CD4-positive, alpha-beta T cell treated with Interleukin-17A for 1 hour (primary cell): Measurements from ENCODE around the gene ZKSCAN3.
"Not testable (repeated sequence)": the region's sequence is repeated elsewhere in the genome, so short reads cannot be mapped to it uniquely, and the experiment has no call there.

Experiments
- DNase-seq: peaks from one replicate; pipeline ENCODE4 v3.0.0-alpha.2; 2020

The ZKSCAN3 gene

DNA sequence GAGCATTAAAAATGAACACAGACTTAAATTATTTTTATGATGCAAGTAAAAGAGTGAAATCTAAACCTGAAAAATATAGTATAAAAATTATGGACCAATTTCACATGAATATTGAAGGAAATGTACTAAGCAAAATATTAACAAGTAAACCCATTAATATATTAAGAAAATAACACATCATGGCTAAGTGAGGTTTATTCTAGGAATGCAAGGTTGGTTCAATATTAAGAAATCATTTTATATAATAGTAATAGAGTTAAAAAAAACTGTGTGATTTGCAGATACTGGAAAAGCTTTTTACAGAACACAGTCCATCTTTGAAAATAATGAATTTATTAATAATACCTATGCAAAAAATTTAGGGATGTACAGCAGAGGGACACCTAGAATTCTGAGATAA lies 28.9 kb downstream of the ZKSCAN3 start:
- DNase-seq: no peak

DNA sequence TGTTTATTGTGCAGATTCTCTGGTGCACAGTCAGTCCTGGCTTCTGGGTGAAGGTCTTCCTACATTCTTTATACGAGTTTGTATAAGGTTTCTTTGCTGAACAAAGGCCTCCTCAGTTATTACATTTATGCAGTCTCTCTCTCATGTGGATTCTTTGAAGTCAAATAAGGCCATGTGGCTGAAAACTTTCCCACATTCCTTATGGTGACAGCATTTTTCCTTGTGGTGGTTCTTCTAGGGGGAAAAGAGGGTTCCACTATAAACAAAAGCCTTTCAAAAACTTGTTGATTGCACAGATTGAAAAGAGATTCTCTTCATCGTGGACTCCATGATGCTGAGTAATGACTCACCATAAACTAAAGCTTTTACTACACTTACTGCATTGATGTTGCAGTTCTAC lies 30.6 kb downstream of the ZKSCAN3 start:
- no peak for DNase-seq

DNA sequence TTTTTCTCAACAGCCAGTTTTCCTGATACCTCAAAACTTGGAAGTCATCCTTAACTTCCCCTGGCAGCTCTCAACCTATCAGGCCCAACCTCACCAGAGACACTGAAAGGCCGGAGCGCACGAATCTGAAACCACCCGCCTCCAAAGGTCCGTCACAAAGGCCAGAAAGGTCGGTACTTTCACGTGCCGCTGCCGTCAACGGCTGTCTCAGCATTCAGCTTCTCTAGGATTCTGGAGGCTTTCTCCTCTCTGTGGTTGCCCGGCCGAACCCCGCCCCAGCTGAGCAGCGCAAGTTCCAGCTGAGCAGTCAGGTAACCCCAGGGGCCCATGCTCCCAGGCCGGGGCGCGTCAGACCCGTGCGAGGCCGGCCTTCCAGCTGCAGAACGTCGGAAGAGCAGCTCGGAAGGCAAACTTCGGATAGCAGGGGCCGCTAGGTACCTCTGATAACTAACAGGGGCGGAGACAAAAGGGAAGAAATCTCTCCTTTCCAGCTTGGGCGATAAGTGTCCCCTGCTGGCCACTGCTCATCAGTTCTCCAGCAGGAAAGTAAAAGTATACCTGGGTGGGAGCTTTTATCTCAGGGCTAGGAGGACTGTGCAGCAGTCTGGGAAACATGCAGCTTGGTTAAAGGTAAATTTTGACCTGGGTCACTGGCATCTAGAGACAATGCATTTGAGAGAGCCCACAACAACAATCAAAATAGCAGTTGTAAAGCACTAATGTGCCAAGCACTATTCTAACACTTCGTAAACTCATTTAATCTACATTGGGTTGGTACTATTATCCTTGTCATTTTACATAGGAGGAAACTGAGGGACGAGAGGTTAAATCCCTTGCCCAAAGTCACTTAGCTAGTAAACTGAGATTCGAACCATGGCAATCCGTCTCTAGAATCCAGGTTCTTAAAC lies 33.7 kb downstream of the ZKSCAN3 start:
- DNase-seq: peak; percentile 47

DNA sequence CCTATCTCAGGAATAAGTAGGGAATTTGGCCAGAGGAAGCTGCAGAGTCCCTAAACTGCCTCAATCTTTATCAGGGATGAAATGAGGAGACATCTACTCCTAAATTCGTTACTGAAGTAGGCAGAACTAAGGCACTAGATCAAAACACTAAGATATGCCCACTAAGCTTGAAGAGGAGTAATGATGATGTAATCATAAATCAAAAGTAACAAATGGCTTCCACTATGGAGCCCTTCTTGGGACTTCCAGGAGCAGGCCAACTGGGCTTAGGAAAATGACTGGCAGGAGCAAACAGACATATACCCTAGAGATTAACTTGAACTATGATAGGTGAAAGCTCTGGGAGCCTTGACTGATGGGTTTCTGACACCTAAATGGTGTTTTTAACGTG lies 34.4 kb downstream of the ZKSCAN3 start:
- no peak for DNase-seq

DNA sequence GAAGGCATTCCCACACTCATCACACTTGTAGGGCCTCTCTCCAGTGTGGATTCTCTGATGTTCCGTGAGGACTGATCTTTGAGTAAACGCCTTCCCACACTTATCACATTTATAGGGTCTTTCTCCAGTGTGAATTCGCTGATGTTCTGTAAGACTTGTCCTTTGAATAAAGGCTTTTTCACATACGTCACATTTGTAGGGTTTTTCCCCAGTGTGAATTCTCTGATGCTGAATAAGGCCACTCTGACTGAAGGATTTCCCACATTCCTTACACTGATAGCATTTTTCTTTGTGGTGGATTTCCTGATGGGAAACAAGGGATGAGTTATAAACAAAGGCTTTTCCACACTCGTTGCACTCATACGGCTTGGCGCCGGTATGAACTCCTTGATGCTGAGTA lies 40.9 kb downstream of the ZKSCAN3 start:
- no peak for DNase-seq

DNA sequence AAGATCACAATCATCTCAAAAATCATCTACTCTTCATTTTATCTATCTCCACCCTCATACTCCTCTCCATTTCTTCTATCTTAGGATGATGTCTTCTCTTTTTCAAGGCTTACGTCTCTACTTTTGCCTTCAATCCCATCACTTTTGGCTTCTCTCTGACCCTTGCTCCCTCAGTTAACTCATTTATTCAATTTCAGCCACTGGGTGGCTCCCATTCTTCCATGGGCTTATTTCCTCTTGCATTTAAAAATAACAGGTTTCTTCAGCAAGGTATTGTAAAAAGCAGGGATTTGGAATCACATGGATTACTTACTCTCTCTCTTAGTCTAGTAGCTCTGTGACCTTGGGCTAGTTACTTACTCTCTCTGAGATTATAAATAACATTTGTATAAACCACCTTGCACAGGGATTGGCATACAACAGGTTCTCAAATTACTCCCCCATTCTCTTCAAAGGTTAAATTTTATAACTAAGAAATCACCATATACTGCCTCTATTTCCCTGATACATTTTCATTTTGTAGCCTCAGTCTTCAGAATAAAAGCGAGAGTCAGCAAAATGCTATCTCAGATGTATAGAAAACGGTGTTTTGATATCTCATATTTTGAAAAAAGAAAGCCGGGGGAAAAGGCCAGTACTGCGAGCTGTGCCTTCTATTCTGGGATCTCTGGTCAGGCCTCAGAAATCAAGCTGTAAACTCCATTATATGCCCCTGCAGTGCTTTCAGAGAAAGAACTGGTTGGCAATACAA lies 44.3 kb downstream of the ZKSCAN3 start:
- DNase-seq: no peak

DNA sequence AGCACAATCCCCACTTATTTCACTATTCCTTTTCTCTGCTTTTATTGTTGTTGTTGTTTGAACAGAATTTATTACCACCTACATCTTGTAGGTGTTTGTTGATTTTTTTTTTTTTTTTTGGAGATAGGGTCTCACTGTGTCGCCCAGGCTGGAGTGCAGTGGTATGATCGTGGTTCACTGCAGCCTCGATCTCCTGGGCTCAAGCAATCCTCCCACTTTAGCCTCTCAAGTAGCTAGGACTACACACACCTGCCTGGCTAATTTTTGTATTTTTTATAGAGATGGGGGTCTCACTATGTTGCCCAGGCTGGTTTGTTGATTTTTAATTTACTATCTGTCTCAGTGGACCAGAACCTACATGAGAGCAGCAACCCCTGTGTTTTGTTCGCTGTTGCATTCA lies 46.2 kb downstream of the ZKSCAN3 start:
- no peak for DNase-seq

DNA sequence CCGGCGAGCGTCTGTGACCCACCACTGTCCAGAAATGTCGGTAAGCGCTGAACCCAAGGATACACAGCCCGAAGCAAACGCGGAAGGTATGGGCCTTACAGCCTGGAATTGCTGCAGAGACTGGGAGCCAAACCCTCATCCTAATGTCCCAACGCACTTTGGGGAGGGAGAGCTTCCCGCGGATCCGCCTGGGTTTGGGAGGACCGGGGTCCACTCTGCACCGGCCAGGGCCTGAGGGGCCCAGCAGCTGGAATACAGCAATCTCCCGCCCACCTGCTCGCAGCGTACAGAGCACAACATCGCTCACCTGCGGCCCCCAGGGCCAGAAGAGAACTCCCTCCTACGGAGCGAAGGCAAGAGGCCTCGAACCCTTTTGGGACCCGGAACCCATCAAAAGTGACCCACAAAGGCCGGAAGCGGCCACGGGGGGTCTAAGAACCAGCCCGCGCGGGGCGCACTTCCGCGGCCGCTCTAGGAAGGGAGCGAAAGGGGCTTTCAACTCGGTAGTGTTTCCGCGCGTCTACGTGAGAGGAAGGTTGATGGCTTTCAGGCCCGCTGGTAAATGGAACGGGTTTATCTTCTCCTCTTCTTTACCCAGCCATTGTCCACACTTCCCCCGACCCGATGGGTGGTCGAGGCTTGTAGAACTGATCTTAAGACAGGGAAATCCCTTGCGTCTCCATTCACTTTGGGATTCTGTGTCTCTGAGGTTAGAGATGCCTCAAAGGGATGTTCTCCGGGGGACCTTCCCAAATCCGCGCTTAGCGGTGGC lies 49.8 kb downstream of the ZKSCAN3 start, which contains the start of gene ZSCAN12:
Gene ZSCAN12 (minus strand): TSS at position 398 of the 772 bp plus-strand sequence. CDS start 1,342 bp downstream, outside the sequence.
- peak; percentile 88 for DNase-seq

DNA sequence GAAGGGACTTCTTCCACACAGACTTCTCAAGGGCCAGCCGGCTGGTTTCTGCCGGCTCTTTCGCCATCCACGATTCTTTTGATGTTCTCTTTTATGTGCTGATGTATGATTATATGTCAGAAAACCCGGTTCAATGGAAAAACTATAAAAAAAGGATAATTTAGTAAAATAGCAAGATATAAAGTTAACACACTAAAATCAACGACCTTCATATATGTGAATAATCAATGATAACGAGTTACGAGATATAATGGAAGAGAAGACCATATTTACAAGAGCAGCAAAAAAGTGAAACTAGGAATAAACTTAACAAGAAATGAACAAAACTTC lies 50.3 kb downstream of the ZKSCAN3 start:
- DNase-seq: no peak

DNA sequence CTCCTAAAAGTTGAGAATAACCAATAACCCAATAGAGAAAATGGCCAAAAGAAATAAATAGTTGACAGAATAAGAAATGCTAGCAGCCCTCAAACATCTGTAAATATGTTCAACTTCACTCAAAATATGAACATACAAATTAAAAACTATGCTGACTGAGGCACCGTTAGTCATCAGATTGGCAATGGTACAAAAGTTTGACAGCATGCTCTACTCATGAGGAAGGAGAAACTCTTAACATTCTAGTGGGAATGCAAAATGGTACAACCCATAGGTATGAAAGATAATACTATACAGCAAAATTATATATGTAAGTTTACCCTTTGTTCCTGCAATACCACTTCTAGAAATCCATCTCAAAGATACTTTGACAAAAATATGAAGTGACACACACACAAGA lies 51.4 kb downstream of the ZKSCAN3 start:
- DNase-seq: no peak

DNA sequence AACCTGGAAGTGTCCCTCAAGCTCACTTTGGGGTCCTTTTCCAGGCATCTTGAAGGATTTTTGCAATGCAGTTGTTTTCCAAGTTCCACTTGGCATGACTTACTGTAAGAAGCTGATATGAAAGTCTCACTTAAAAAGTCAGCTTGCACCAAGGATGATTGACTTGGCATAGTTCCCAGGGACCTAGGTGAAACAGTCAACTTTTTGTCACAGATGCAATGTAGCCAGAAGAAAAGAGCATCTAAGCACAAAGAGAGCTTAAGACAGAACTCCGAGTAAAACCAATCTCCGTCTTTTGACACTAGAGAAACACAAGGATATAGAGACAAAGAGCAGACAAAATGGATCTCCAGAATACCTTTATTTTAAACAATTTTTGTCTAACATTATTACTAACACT lies 52.5 kb downstream of the ZKSCAN3 start:
- DNase-seq: no peak

DNA sequence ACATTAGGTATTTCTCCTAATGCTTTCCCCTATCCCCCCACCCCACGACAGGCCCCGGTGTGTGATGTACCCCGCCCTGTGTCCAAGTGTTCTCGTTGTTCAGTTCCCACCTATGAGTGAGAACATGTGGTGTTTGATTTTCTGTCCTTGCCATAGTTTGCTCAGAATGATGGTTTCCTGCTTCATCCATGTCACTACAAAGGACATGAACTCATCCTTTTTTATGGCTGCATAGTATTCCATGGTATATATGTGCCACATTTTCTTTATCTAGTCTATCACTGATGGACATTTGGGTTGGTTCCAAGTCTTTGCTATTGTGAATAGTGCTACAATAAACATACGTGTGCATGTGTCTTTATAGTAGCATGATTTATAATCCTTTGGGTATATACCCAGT lies 54.2 kb downstream of the ZKSCAN3 start:
- DNase-seq: not testable (repeated sequence)

DNA sequence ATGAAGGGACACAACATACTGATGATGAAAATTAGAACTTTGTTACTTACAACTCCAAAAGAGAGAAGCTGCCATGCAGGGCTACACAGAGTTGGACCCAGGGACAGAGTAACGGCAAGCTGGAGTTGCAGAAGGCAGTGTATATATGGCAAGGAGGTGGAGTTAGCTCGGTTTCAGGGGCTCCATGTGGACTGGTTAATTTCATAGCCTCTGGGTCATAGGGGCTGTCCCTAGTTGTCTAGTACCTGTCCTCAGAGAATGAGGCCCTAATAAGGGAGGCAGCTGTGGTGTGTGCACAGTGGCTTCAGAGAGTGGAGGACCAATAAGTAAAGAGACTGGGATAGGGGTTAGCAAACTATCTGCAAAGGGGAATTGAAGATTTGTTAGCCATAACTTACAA lies 57.7 kb downstream of the ZKSCAN3 start:
- DNase-seq: no peak

DNA sequence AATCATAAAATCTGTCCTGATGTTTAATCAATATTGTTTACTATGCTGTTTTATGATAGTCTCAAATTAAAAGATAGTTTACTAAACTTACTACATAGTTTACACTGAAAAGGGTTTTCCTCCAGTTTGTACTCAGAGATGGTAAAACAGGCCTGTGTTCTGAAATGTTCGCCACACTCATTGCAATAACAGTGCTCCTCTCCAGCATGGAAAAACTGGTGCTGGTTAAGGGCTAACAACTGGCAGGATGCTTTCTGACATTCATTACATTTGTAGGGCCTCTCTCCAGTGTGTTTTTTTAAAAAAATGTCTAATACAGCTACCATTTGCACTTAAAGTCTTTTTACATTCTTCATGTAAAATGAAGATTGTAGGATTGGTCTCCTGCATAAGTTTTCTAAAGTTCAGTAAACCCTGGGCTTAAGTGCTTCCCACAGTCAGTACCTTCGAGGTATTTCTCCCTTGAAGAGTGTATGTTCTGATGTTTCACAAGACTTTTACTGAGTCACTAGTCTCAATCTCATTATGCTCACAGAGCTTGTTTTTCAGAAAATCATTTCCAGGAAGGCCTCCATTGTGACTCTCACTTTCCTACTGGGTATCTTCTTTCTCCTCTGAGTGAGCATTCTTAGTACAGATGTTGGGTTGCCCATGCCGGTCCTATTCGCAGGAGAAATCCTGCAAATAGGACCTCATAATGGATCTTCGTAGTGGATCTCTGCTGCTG lies 58.5 kb downstream of the ZKSCAN3 start:
- no peak for DNase-seq

DNA sequence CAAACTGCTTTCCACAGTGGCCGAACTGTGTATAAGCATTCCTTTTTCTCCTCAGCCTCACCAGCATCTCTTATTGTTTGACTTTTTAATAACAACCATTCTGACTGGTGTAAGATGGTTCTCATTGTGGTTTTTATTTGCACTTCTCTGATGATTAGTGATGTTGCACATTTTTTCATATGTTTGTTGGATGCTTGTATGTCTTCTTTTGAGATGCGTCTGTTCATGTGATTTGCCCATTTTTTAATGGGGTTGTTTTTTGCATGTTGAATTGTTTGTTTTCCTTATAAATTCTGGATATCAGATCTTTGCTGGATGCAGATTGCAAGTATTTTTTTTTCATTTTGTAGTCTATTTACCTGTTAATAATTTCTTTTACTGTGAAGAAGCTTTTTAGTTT lies 61.0 kb downstream of the ZKSCAN3 start:
- no peak for DNase-seq

DNA sequence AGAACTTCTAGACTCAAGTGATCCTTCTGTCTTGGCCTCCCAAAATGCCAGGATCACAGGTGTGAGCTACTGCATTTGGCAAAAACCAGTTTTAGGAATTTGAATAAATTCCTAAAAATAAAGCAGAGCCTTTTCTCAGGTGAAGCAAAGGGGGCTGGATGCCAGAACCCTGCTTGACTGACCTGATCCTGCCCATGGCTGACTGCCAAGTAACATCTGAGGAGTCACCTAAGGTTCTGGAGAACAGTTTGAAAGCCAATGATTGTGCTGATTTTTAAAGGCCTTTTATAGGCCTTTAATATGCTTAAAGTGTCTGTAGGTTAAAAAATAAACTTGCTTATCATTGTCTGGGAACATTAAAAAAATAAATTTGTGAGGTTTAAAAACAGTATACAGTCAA lies 63.9 kb downstream of the ZKSCAN3 start:
- no peak for DNase-seq
